ENCODE results near the gene LPP.

The LPP gene

GRCh38 chr3:188691004-188691403 lies 537.0 kb downstream of the LPP start:
- no peaks in the 10 kb centered on the region for H3K27me3 ChIP-seq
- H3K36me3 ChIP-seq = no peaks in the 10 kb centered on the region
- H3K4me3 ChIP-seq (ENCODE audit: low read depth, low read length) = no peak overlapping the region
- DNase-seq = no peak
- TF ChIP-seq CTCF (IDR thresholded peaks at IDR 0.05; ENCODE audit: low read depth, low read length) = no peak
- H3K4me1 ChIP-seq = no peaks in the 10 kb centered on the region
- H3K9me3 ChIP-seq = no peaks in the 10 kb centered on the region

- no peak overlapping the region for H3K4me3 ChIP-seq (ENCODE audit: low read depth, low read length)
- no peak for TF ChIP-seq CTCF (IDR thresholded peaks at IDR 0.05; ENCODE audit: low read depth, low read length)
- no peaks in the 10 kb centered on the region for H3K4me1 ChIP-seq
- no peaks in the 10 kb centered on the region for H3K36me3 ChIP-seq
- no peaks in the 10 kb centered on the region for H3K27me3 ChIP-seq
- H3K9me3 ChIP-seq = no peaks in the 10 kb centered on the region
- DNase-seq = no peak
These were observed 537.7 kb downstream of the LPP start for GRCh38 chr3:188691665-188692064.

- DNase-seq = no peak
- no peaks in the 10 kb centered on the region for H3K36me3 ChIP-seq
- no peaks in the 10 kb centered on the region for H3K9me3 ChIP-seq
- no peak for TF ChIP-seq CTCF (IDR thresholded peaks at IDR 0.05; ENCODE audit: low read depth, low read length)
- no peaks in the 10 kb centered on the region for H3K27me3 ChIP-seq
- H3K4me1 ChIP-seq = no peaks in the 10 kb centered on the region
- H3K4me3 ChIP-seq (ENCODE audit: low read depth, low read length) = no peak overlapping the region
These were observed 538.7 kb downstream of the LPP start for GRCh38 chr3:188692700-188693099.

GRCh38 chr3:188693435-188693834 lies 539.5 kb downstream of the LPP start:
- Histone ChIP-seq H3K27me3 (peaks cover 3% of the 10 kb centered on the region; the same call in 1 of the 2 replicates), H3K9me3 (no peaks in the 10 kb centered on the region), H3K36me3 (no peaks in the 10 kb centered on the region), H3K4me3 (ENCODE audit: low read depth, low read length) (no peak overlapping the region), H3K4me1 (no peaks in the 10 kb centered on the region)
- TF ChIP-seq CTCF (IDR thresholded peaks at IDR 0.05; ENCODE audit: low read depth, low read length) = no peak
- DNase-seq = no peak

GRCh38 chr3:188695241-188695640 lies 541.3 kb downstream of the LPP start:
- no peaks in the 10 kb centered on the region for H3K36me3 ChIP-seq
- no peaks in the 10 kb centered on the region for H3K4me1 ChIP-seq
- no peaks in the 10 kb centered on the region for H3K9me3 ChIP-seq
- no peak for TF ChIP-seq CTCF (IDR thresholded peaks at IDR 0.05; ENCODE audit: low read depth, low read length)
- H3K27me3 ChIP-seq = peaks cover 5% of the 10 kb centered on the region; the same call in 1 of the 2 replicates
- DNase-seq = no peak
- H3K4me3 ChIP-seq (ENCODE audit: low read depth, low read length) = no peak overlapping the region

- Histone ChIP-seq H3K4me3 (ENCODE audit: low read depth, low read length) (no peak overlapping the region), H3K36me3 (no peaks in the 10 kb centered on the region), H3K9me3 (no peaks in the 10 kb centered on the region), H3K4me1 (no peaks in the 10 kb centered on the region), H3K27me3 (peaks cover 5% of the 10 kb centered on the region; the same call in 1 of the 2 replicates)
- DNase-seq = no peak
- TF ChIP-seq CTCF (IDR thresholded peaks at IDR 0.05; ENCODE audit: low read depth, low read length) = no peak
These were observed 543.2 kb downstream of the LPP start for GRCh38 chr3:188697127-188697526.

Measured in BE2C (cell line).